Measurements from ENCODE around the gene IFIT1B.
"Not testable (repeated sequence)": the region's sequence is repeated elsewhere in the genome, so short reads cannot be mapped to it uniquely, and the experiment has no call there.

IFIT1B gene

DNA sequence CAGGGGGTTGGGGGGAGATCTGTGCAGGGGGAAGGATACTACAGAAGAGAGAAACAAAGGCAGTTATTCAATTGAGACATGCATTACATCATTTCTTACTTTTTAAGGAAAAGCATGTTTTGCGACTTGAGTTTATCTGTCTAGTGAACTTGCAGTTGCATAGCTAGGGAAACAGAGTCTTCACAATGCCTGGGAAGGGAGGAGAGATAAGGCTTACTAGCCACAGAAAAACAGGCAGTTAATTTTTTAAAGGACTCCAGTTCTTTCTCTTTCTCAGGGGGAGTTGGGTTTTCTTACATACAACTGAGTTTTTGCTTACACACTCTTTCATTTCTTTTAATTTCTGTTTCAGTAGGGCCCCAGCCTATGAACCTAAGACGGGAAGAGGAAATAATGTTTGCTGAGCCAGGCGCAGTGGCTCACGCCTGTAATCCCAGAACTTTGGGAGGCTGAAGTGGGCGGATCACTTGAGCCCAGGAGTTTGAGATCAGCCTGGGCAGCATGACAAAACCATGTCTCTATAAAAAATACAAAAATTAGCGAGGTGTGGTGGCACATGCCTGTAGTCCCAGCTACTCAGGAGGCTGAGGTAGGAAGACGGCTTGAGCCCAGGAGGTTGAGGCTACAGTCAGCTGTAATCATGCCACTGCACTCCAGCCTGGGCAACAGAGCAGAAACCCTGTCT is 27.1 kb upstream of the IFIT1B start:
- DNase-seq = not testable (repeated sequence)

DNA sequence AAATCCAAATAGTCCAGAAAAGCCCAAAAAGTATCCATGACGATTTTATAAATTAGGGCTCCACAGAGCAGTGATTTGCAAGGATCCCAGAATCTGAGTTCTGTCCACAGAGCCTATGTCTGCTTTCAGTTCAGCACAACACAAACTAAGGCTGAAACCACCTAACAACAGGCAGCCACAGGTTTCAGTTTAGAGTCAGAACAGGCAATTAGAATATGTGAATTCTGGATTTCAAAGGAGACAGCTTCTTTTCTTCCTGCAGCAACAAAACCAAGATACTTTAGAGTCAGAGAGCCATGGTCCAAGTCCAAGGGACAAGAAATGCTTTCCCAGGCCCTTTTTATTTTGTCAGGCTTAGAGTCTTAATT is 26.5 kb upstream of the IFIT1B start:
- no peak for DNase-seq

GRCh38 chr10:89351780-89352597 is 25.9 kb upstream of the IFIT1B start:
- no peak for DNase-seq

DNA sequence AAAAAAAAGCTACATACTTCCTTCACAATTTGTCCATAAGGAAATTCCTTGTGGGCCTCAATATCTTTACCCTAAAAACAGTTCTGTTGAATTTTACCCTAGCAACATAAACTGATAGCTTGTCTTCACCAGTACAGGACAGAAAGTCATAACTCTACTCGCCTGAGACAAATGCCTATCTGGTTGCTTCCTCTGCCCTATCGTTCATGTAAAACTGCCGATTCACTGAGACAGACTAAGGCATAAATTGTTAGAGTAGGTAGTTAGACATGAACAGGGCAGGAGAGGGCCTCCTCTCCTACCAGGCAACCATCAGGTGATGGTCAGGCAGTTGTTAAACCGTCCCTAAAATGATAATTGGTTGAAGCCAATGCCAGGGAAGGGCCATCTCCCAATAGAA is 25.1 kb upstream of the IFIT1B start:
- DNase-seq = no peak

GRCh38 chr10:89355394-89355931 is 22.4 kb upstream of the IFIT1B start:
- DNase-seq = no peak

DNA sequence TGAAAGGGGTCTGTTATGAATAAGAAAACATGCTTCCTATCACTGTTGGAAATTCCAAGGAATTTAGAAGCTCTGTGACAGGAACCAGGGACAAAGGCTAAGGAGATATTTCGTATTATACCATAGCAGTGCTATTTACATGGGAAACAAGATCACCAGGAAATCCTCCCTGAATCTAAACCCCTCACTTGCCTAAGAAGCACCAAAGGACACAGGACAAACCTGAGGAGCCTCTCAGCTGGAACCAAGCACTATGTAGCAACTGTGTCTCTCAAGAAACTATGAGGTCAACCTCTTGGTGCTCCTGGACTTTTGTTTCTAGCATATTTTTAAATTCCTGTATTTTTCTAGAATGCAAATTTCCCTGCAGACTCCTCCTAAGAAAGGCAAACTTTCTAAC is 20.8 kb upstream of the IFIT1B start:
- DNase-seq = no peak

GRCh38 chr10:89357975-89358374 is 19.9 kb upstream of the IFIT1B start:
- DNase-seq = no peak

GRCh38 chr10:89360157-89360556 is 17.7 kb upstream of the IFIT1B start:
- DNase-seq = no peak

DNA sequence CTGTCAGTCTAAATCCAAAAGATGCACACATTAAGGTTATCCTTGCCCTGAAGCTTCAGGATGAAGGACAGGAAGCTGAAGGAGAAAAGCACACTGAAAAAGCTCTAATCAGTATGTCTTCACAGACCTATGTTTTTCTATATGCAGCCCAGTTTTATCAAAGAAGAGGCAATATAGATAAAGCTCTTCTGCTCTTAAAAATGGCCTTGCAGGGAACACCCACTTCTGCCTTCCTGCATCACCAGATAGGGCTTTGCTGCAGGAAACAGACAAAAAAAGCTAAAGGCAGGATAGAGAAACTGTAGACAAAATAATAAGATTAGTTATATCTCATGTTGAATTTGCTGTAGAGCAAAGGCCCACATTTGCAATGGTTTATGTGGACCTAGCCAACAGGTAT is 14.9 kb upstream of the IFIT1B start:
- DNase-seq = no peak

DNA sequence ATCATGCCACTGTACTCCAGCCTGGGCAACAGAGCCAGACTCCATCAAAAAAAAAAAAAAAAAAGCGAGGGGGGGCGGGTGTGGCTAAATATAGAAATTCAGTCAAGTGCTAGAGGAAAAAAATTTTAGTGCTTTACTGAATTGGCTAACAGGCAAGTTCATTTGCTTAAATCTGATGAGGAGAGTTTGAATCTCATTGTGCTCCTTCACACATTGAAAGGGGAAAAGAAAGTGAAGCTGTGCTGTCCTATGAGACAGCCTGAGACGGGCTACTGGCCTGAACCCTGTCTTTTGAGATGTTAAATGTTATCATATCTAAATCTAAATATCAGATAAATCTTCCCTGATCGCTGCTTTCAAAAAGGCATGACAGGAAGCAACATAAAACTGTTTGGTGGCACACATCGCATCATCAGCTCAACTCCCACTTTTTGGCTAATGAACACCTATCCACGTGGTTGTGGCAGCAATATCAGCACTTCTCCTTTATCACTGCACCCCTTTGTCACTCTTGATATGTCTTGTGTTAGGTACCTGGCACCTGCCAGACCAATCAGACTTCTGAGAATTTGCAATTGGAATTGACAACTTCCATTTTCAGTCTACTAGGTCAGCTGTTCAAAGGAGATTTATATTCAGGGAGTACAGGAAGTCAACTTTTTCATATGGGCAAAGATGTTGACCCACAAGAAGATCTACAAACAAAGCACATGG is 14.0 kb upstream of the IFIT1B start:
- DNase-seq = no peak

DNA sequence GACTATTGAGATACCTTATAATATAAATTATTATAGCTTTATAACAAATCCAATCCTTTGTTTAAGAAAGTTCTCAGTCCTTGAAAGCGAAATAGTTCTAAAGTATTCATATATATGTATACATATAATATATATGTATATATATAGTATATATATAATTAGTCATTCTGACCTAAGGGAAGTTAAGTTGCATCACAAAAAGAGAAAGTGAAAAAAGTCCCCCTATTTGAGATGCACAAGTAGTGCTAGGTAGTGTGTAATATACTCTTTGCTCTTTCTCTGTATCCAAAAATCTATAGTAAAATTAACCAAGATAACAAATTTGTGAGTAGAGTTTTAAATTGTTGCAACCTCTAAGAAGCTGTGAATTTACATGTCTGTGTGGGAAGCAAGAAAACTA is 13.3 kb upstream of the IFIT1B start:
- no peak for DNase-seq

DNA sequence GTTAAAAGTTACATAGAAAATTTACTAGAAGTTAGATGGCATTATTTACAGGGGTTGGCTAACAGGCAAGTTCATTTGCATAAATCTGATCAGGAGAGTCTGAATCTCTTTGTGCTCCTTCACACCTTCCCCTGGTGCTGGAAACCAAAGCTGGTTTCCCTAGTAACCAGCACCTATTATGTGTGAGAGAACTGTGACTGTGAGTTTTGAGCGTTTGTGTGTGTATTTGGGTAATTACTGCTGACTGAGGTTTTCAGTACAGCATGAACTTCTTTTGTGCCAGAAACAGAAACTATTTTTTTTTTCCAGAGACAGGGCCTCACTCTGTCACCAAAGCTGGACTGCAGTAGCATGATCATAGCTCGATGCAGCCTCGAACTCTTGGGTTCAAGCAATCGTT is 10.3 kb upstream of the IFIT1B start:
- DNase-seq = no peak

DNA sequence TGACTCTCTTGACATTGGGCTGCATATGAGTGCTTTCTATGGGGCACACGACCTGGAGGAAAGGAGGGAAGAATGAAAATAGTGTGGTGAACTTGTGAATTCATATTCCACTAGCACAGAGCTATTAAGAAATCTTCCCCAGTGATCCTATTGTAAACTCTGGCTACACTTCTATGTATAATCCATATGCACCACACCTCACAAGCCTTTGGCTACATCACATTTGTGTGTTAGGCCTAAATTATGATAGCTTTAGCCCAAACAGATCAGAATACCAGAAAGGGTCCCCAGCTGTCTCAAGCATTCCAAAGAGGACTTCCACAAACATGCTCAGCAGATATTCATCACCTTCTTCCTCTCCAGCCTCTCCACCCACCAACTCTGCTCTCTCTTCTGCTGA is 9.7 kb upstream of the IFIT1B start:
- DNase-seq = no peak

GRCh38 chr10:89369156-89370105 is 8.4 kb upstream of the IFIT1B start:
- DNase-seq = no peak

- no peak for DNase-seq
These were observed 6.8 kb upstream of the IFIT1B start for GRCh38 chr10:89371079-89371478.

- no peak for DNase-seq
These were observed 5.9 kb upstream of the IFIT1B start for GRCh38 chr10:89371987-89372386.

DNA sequence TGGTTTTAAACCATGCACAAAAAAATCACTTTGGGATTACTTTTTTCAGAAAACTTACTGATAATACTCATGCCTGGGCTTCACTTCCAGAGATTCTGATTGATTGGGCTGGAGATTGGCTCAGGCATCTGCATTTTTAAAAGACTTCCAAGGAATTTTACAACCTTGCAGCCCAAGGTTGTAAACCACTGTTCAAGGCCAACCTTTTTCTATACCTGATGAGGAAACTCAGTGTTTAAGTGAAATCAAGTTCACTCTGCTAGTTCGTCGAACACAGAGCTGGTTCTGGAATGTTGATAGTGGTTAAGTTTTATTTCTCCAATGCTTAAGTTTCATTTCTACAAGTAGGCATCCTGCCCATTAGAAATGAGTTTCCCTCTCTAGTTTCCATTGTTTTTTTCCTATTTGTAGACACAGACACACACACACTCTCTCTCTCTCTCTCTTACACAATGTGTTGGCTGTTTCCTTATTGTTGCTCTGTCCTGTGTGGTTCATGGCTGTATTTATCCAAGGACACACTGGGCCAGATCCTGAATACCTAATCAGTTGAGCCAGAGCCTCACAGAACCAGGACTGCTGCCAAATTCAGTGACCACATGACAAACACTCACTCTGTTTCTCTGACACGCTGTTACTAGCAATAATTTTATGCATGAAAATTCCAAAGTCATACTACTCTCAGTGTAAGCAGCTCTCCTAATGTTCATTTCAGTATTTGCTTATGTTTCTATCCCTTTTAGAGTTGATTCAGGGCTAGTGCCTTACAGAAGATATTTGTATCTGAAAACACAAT is 3.7 kb upstream of the IFIT1B start:
- DNase-seq = peak; percentile 54

GRCh38 chr10:89374713-89375141 is 3.1 kb upstream of the IFIT1B start:
- no peak for DNase-seq

DNA sequence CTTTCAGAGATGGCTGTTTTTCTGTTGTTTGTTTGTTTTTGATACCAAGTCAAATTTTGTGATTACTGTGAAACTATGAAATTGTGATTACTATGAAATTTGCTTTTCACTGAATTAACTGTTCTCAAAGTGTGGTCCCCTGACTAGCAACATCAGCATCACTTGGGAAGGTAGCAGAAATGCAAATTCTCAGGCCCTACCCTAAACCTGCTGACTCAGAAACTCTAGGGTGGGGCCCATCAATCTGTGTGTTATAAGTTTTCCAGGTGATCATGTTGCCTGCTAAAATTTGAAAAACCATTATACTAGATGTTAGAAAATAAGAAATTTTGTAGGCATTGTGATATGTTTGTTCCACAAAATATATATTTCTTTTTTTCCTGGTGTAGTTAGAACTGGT is 1.2 kb downstream of the IFIT1B start:
- DNase-seq = no peak

- DNase-seq = no peak
These were observed 4.9 kb downstream of the IFIT1B start for GRCh38 chr10:89382757-89383156.

GRCh38 chr10:89384474-89385340 is 6.9 kb downstream of the IFIT1B start:
- no peak for DNase-seq
